Astrocyte (in vitro differentiated cells and primary cell): ENCODE results near the gene HEMK1. TPM values are rescaled to one million over a fixed set of nuclear protein-coding genes. Genes with fewer than 3 reads are reported as not detected.

ENCODE experiments used
- DNase-seq: peaks from one replicate; pipeline ENCODE4 v3.0.0-alpha.2; 2010; ENCODE audit warnings: low read depth
- FAIRE-seq: peaks from 2 replicates; lab custom pipeline; 2011; peaks lifted over from hg19 to GRCh38; lab: Jason Lieb, UNC
- H2AFZ ChIP-seq: 2 replicates; pipeline ENCODE4 v1.6.0; 2012; ENCODE audit warnings: low read depth, low read length, inconsistent platforms
- H3K27ac ChIP-seq: 2 replicates; pipeline ENCODE4 v1.5.1; 2011; ENCODE audit warnings: low read depth, low read length, inconsistent platforms
- H3K27me3 ChIP-seq: 2 replicates; pipeline ENCODE4 v1.6.0; 2011; ENCODE audit warnings: low read length, inconsistent platforms; ENCODE audit not compliant: insufficient read depth
- H3K36me3 ChIP-seq: 2 replicates; pipeline ENCODE4 v1.5.1; 2011; ENCODE audit warnings: low read length, inconsistent platforms; ENCODE audit not compliant: insufficient read depth
- H3K4me1 ChIP-seq: 2 replicates; pipeline ENCODE4 v1.5.1; 2011; ENCODE audit warnings: low read length, inconsistent platforms; ENCODE audit not compliant: insufficient read depth
- H3K4me2 ChIP-seq: 2 replicates; pipeline ENCODE4 v1.6.0; 2012; ENCODE audit warnings: low read length, inconsistent platforms
- H3K4me3 ChIP-seq: 2 replicates; pipeline ENCODE4 v1.5.1; 2011; ENCODE audit warnings: low read depth, mild to moderate bottlenecking, low read length, inconsistent platforms; ENCODE audit not compliant: insufficient read depth
- H3K79me2 ChIP-seq: 2 replicates; pipeline ENCODE4 v1.6.0; 2012; ENCODE audit warnings: mild to moderate bottlenecking, low read length, inconsistent platforms; ENCODE audit not compliant: insufficient read depth
- H3K9ac ChIP-seq: 2 replicates; pipeline ENCODE4 v1.6.0; 2012; ENCODE audit warnings: mild to moderate bottlenecking, low read length, inconsistent platforms
- H3K9me3 ChIP-seq: 2 replicates; pipeline ENCODE4 v1.5.1; 2012; ENCODE audit warnings: low read depth, mild to moderate bottlenecking, low read length, inconsistent platforms; ENCODE audit not compliant: insufficient read depth
- H4K20me1 ChIP-seq: 2 replicates; pipeline ENCODE4 v1.6.0; 2012; ENCODE audit warnings: low read length, inconsistent platforms; ENCODE audit not compliant: insufficient read depth
- H3K27ac Mint-ChIP-seq: one replicate; pipeline ENCODE4 v1.8.0; 2021; ENCODE audit warnings: mild to moderate bottlenecking, mixed read lengths; ENCODE audit not compliant: unreplicated experiment
- H3K27me3 Mint-ChIP-seq: one replicate; pipeline ENCODE4 v1.8.0; 2021; ENCODE audit warnings: low read depth, mixed read lengths; ENCODE audit not compliant: unreplicated experiment
- H3K36me3 Mint-ChIP-seq: one replicate; pipeline ENCODE4 v1.8.0; 2021; ENCODE audit warnings: low read depth, mixed read lengths; ENCODE audit not compliant: unreplicated experiment
- H3K4me1 Mint-ChIP-seq: one replicate; pipeline ENCODE4 v1.8.0; 2021; ENCODE audit warnings: low read depth, mixed read lengths; ENCODE audit not compliant: unreplicated experiment
- H3K4me3 Mint-ChIP-seq: one replicate; pipeline ENCODE4 v1.8.0; 2021; ENCODE audit warnings: mild to moderate bottlenecking, moderate library complexity, mixed read lengths; ENCODE audit not compliant: unreplicated experiment
- H3K9me3 Mint-ChIP-seq: one replicate; pipeline ENCODE4 v1.8.0; 2021; ENCODE audit warnings: mild to moderate bottlenecking, mixed read lengths; ENCODE audit not compliant: unreplicated experiment
- CTCF ChIP-seq: IDR thresholded peaks from 2 replicates; pipeline ENCODE4 v1.5.1; 2011; ENCODE audit warnings: low read depth, mild to moderate bottlenecking, inconsistent platforms, low read length, moderate library complexity; ENCODE audit not compliant: insufficient read depth
- EZH2 ChIP-seq: IDR thresholded peaks from 2 replicates; pipeline ENCODE4 v1.6.1; 2012; ENCODE audit warnings: mild to moderate bottlenecking, low read length, inconsistent platforms; ENCODE audit not compliant: insufficient read depth
- total RNA-seq: library from RNA; stranded (reverse); gene quantifications from 2 replicates; pipeline ENCODE4 v1.2.1, GENCODE V29; 2021

The HEMK1 gene
- total RNA-seq, 1 donor from 2014 or later, result 13.6 TPM

GRCh38 chr3:50557106-50557505, 12.2 kb upstream of the HEMK1 start:
- Histone ChIP-seq H3K27me3 (peaks cover 8% of the 10 kb centered on the region), H3K27ac (no peak overlapping the region), H3K4me2 (no peak overlapping the region), H3K79me2 (no peaks in the 10 kb centered on the region), H4K20me1 (no peaks in the 10 kb centered on the region), H3K4me1 (no peaks in the 10 kb centered on the region), H3K9ac (no peak overlapping the region), H3K36me3 (no peaks in the 10 kb centered on the region), H2AFZ (no peak overlapping the region), H3K4me3 (no peak overlapping the region), H3K9me3 (no peaks in the 10 kb centered on the region)
- no peaks in the 10 kb centered on the region for H3K4me1 Mint-ChIP-seq
- H3K36me3 Mint-ChIP-seq, result peaks cover 8% of the 10 kb centered on the region
- TF ChIP-seq EZH2 (no peak), CTCF (no peak)
- FAIRE-seq (no peak), DNase-seq (no peak)
- H3K27ac Mint-ChIP-seq, result no peak overlapping the region
- H3K27me3 Mint-ChIP-seq, result peaks cover 49% of the 10 kb centered on the region
- H3K4me3 Mint-ChIP-seq, result no peak overlapping the region
- no peaks in the 10 kb centered on the region for H3K9me3 Mint-ChIP-seq

- Mint-ChIP-seq H3K9me3 (no peaks in the 10 kb centered on the region), H3K27ac (no peak overlapping the region), H3K27me3 (peaks cover 42% of the 10 kb centered on the region), H3K4me1 (peaks cover under 1% of the 10 kb centered on the region), H3K4me3 (no peak overlapping the region), H3K36me3 (peaks cover 8% of the 10 kb centered on the region)
- TF ChIP-seq CTCF (no peak), EZH2 (no peak)
- no peak for FAIRE-seq
- Histone ChIP-seq H3K79me2 (no peaks in the 10 kb centered on the region), H3K36me3 (no peaks in the 10 kb centered on the region), H3K4me1 (peaks cover 3% of the 10 kb centered on the region), H2AFZ (no peak overlapping the region), H3K27me3 (peaks cover 8% of the 10 kb centered on the region), H3K4me2 (no peak overlapping the region), H3K9me3 (no peaks in the 10 kb centered on the region), H3K4me3 (no peak overlapping the region), H3K27ac (no peak overlapping the region), H4K20me1 (no peaks in the 10 kb centered on the region), H3K9ac (no peak overlapping the region)
- no peak for DNase-seq
Observed at GRCh38 chr3:50557915-50558314, 11.4 kb upstream of the HEMK1 start.

- no peak for FAIRE-seq
- H3K9me3 ChIP-seq, result no peaks in the 10 kb centered on the region
- no peak for TF ChIP-seq EZH2
- no peak for TF ChIP-seq CTCF
- H3K4me1 ChIP-seq, result peaks cover 3% of the 10 kb centered on the region
- H3K36me3 ChIP-seq, result no peaks in the 10 kb centered on the region
- no peak overlapping the region for H3K4me2 ChIP-seq
- no peaks in the 10 kb centered on the region for H3K79me2 ChIP-seq
- Mint-ChIP-seq H3K36me3 (peaks cover 9% of the 10 kb centered on the region), H3K27ac (no peak overlapping the region), H3K9me3 (no peaks in the 10 kb centered on the region), H3K4me3 (no peak overlapping the region), H3K27me3 (peaks cover 31% of the 10 kb centered on the region), H3K4me1 (peaks cover 5% of the 10 kb centered on the region)
- peaks cover 2% of the 10 kb centered on the region for H3K27me3 ChIP-seq
- H3K27ac ChIP-seq, result no peak overlapping the region
- no peak overlapping the region for H3K4me3 ChIP-seq
- H3K9ac ChIP-seq, result no peak overlapping the region
- no peaks in the 10 kb centered on the region for H4K20me1 ChIP-seq
- DNase-seq, result no peak
- no peak overlapping the region for H2AFZ ChIP-seq
Observed at GRCh38 chr3:50559702-50560101, 9.6 kb upstream of the HEMK1 start.
